Mucosa of descending colon (tissue), 3 donors: ENCODE results near the gene CLNS1A. TPM values are rescaled to one million over a fixed set of nuclear protein-coding genes. Genes with fewer than 3 reads are reported as not detected.
A peak's percentile ranks its signal among the peaks of the same experiment; 100 is the strongest.

ENCODE experiments used
- ATAC-seq: fragments of 200-7000 bp; cut with Tn5 transposase; one replicate; pipeline ENCODE4 v1.9.1; 2020; ENCODE audit warnings: mild to moderate bottlenecking, moderate library complexity
- DNase-seq, 3 donors: peaks; one replicate each; pipeline ENCODE4 v3.0.0-alpha.2; 2020
- H3K36me3 ChIP-seq: fragments of 200-600 bp; one replicate; pipeline ENCODE4 v1.8.0; 2021; ENCODE audit warnings: low read depth, mild to moderate bottlenecking
- H3K4me1 ChIP-seq: fragments of 200-600 bp; one replicate; pipeline ENCODE4 v1.8.0; 2021; ENCODE audit warnings: low read depth, mild to moderate bottlenecking
- H3K4me3 ChIP-seq: fragments of 200-600 bp; one replicate; pipeline ENCODE4 v1.8.0; 2021; ENCODE audit warnings: mild to moderate bottlenecking
- H3K9me3 ChIP-seq: fragments of 200-600 bp; one replicate; pipeline ENCODE4 v1.8.0; 2021; ENCODE audit warnings: mild to moderate bottlenecking
- CTCF ChIP-seq: fragments of 200-600 bp; IDR thresholded peaks from one replicate; pipeline ENCODE4 v1.8.0; 2022; ENCODE audit warnings: antibody characterized with exemption, mild to moderate bottlenecking
- intact Hi-C, 2 donors: fragments of 100-400 bp; cut with DNase I in 1 of 2; cut with micrococcal nuclease in 1 of 2; formaldehyde crosslinking; loops; one replicate each; pipeline versions ENCODE4 v1.11.0 to v1.11.1; 2022; cut with DNase I, micrococcal nuclease
- total RNA-seq, 3 donors: library from RNA; stranded (reverse); fragmentation: NEBNext Ultra II Directional in 2 of 3; extraction: Animal tissue kit (Norgen Biotek cat#: 25700) in 2 of 3; gene quantifications; one replicate each; pipeline versions ENCODE4 v1.2.1 to v1.2.4, GENCODE V29; 2021 to 2023
- donor health status: DM: no; HTN: no; CAD: no; lungs with moderate emphysema.
- donor health status: DM: no; HTN: no; CAD: no.
- donor health status: DM: no; HTN: yes; CAD: no.

CLNS1A gene
- total RNA-seq, 3 donors from 2014 or later = 61.2 to 82.4 (median 78.9) TPM

GRCh38 chr11:77611921-77612320 lies 25.7 kb downstream of the CLNS1A start:
- no peak overlapping the region for H3K4me3 ChIP-seq
- no peak for TF ChIP-seq CTCF
- DNase-seq (no peak), ATAC-seq (no peak)
- H3K9me3 ChIP-seq = no peaks in the 10 kb centered on the region
- no peaks in the 10 kb centered on the region for H3K36me3 ChIP-seq
- H3K4me1 ChIP-seq = no peaks in the 10 kb centered on the region
- intact Hi-C loops = no loop called here

DNA sequence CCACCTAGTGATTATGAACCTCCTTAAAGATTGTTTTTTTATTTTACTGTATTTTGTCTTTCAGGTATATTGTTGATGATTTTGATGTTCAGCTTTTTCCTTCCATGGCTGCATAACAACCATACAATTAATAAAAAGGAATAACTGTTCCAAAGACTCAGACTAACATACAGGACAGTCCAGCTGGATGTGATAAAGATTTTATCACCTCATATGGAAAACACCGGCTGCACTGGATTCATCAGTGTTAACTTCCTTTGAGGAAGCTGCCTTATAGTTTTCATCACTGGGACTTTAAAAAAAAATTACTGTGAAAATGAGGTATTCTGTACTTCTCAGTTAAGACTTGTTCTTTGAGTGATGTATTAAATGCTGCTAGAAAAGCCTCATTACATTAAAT lies 28.4 kb downstream of the CLNS1A start:
- Histone ChIP-seq H3K9me3 (no peaks in the 10 kb centered on the region), H3K36me3 (no peaks in the 10 kb centered on the region)
- ATAC-seq = no peak

GRCh38 chr11:77604281-77604680 lies 33.3 kb downstream of the CLNS1A start:
- H3K36me3 ChIP-seq = no peaks in the 10 kb centered on the region
- intact Hi-C loops = no loop called here
- ATAC-seq (no peak), DNase-seq (no peak)
- TF ChIP-seq CTCF = no peak
- H3K9me3 ChIP-seq = no peaks in the 10 kb centered on the region
- peaks cover 3% of the 10 kb centered on the region for H3K4me1 ChIP-seq
- no peak overlapping the region for H3K4me3 ChIP-seq

More for the DNA sequence above, 28.4 kb downstream of the CLNS1A start:
- Histone ChIP-seq H3K4me3 (no peak overlapping the region), H3K4me1 (no peaks in the 10 kb centered on the region)
- no peak for TF ChIP-seq CTCF
- intact Hi-C loops = no loop called here
- no peak for DNase-seq

- peak; percentile 96 for ATAC-seq
- H3K9me3 ChIP-seq = no peaks in the 10 kb centered on the region
- intact Hi-C loops = no loop called here
- DNase-seq = no peak
- no peak for TF ChIP-seq CTCF
- H3K36me3 ChIP-seq = no peaks in the 10 kb centered on the region
- no peak overlapping the region for H3K4me3 ChIP-seq
- H3K4me1 ChIP-seq = peaks cover 3% of the 10 kb centered on the region
Measured at GRCh38 chr11:77602381-77603088, 35.1 kb downstream of the CLNS1A start.

- no peak for ATAC-seq
- TF ChIP-seq CTCF = no peak
- intact Hi-C loops = no loop called here
Measured at GRCh38 chr11:77598195-77598594, 39.4 kb downstream of the CLNS1A start.

More at GRCh38 chr11:77598195-77598594, 39.4 kb downstream of the CLNS1A start:
- Histone ChIP-seq H3K4me1 (peaks cover 3% of the 10 kb centered on the region), H3K9me3 (no peaks in the 10 kb centered on the region), H3K36me3 (no peaks in the 10 kb centered on the region), H3K4me3 (no peak overlapping the region)
- no peak for DNase-seq
